ENCODE measurements around the gene TESK2.
"Not testable (repeated sequence)": the region's sequence is repeated elsewhere in the genome, so short reads cannot be mapped to it uniquely, and the experiment has no call there.

TESK2 gene, protein sequence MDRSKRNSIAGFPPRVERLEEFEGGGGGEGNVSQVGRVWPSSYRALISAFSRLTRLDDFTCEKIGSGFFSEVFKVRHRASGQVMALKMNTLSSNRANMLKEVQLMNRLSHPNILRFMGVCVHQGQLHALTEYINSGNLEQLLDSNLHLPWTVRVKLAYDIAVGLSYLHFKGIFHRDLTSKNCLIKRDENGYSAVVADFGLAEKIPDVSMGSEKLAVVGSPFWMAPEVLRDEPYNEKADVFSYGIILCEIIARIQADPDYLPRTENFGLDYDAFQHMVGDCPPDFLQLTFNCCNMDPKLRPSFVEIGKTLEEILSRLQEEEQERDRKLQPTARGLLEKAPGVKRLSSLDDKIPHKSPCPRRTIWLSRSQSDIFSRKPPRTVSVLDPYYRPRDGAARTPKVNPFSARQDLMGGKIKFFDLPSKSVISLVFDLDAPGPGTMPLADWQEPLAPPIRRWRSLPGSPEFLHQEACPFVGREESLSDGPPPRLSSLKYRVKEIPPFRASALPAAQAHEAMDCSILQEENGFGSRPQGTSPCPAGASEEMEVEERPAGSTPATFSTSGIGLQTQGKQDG

GRCh38 chr1:45490626-45491486, at the start of gene TESK2:
Gene TESK2, minus strand, starts transcription at chr1:45491163. Its CDS starts 33,378 bp downstream, at chr1:45457785.
- DNase-seq, result peak; percentile 100

- no peak for DNase-seq
These were observed 45.9 kb upstream of the TESK2 start for GRCh38 chr1:45536886-45537285.

- DNase-seq, result no peak
These were observed 45.2 kb upstream of the TESK2 start for GRCh38 chr1:45535988-45536766.

DNA sequence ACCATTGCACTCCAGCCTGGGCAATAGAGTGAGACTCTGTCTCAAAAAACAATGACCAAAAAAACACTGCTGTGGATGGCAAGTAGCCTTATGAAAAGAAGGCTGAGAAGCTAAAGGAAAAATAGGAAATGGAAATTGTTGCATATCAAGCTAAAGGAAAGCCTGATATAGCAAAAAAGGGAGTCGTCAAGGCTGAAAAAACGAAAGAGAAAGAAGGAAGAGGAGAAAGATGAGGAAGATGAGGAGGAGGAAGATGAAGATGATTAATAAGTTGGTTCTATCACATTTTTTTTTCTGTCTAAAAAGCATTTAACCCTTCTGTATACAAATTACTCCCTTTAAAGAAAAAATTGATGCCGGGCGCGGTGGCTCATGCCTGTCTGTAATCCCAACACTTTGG, 40.9 kb upstream of the TESK2 start:
- DNase-seq, result no peak

DNA sequence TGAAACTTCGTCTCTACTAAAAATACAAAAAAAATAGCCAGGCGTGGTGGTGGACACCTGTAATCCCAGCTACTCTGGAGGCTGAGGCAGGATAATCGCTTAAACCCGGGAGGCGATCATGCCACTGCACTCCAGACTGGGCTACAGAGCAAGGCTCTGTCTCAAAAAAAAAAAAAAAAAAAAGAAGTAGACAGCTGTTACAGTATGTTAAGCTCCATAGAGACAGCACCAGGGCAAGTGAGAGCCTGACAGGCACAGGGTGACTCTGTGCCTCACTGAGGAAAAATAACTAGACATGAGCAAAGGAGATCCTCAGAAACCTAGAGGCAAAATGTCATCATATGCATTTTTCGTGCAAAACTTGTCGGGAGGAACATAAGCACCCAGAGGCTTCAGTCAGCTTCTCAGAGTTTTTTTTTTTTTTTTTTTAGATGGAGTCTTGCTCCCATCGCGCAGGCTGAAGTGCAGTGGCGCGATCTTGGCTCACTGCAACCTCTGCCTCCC, 39.7 kb upstream of the TESK2 start:
- no peak for DNase-seq

GRCh38 chr1:45526135-45526644, 35.2 kb upstream of the TESK2 start:
- DNase-seq, result no peak

GRCh38 chr1:45523975-45524374, 33.0 kb upstream of the TESK2 start:
- DNase-seq, result not testable (repeated sequence)

DNA sequence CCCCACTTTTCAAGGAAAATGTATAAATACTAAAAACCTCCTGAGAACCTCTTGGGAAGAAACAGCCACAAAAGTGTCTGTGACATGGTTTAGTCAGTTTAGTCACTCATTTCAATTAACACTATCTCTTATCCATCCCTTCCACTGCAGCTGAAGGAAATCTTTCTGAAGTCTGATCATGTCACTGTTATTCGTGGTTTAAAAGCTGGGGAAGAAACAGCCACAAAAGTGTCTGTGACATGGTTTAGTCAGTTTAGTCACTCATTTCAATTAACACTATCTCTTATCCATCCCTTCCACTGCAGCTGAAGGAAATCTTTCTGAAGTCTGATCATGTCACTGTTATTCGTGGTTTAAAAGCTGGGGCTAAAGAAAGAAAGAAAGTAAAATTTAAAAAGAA, 32.6 kb upstream of the TESK2 start:
- DNase-seq, result not testable (repeated sequence)

DNA sequence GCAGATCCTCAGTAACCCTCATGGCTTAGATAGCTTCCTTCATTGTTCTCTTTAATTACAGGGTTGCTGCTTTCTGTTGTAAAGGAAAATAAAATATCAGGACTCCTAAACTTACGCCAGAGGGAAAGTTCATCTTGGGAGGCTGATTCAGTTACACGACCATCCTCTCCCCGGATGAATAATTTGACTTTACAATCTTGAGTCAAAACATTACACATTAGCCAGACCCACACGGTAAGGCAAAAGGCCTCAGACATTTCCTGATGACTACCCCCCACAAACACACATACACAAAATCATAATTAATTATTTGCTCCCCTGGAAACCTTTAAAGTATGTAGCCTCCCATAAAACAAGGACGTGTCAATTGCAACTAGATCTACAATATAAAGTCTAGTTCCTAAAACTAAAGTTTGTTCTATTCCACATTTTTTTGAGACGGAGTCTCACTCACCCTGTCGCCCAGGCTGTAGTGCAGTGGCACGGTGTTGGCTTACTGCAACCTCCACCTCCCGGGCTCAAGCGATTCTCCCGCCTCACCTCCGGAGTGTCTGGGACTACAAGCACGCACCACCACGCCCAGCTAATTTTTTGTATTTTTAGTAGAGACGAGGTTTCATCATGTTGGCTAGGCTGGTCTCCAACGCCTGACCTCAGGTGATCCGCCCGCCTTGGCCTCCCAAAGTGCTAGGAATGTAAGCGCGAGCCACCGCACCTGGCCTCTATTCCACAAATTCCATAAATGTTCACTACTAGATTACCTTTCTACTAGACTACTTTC, 31.6 kb upstream of the TESK2 start:
- DNase-seq, result no peak

- peak; percentile 97 for DNase-seq
These were observed 30.7 kb upstream of the TESK2 start, which contains the start of gene PRDX1 for GRCh38 chr1:45521413-45522323. Gene PRDX1, minus strand, starts transcription at chr1:45521884. Its CDS starts 2,841 bp downstream, at chr1:45519043.

DNA sequence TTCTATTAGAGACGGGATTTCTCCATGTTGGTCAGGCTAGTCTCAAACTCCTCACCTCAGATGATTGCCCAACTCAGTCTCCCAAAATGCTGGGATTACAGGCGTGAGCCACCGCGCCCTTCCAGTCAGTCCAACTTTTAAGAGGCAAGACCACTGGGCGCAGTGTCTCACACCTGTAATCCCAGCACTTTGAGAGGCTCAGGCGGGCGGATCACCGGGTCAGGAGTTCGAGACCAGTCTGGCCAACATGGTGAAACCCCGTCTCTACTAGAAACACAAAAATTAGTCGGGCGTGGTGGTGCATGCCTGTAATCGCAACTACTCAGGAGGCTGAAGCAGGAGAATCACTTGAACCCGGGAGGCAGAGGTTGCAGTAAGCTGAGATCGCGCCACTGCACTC, 28.8 kb upstream of the TESK2 start:
- not testable (repeated sequence) for DNase-seq

- DNase-seq, result no peak
These were observed 27.9 kb upstream of the TESK2 start for GRCh38 chr1:45518910-45519309.

DNA sequence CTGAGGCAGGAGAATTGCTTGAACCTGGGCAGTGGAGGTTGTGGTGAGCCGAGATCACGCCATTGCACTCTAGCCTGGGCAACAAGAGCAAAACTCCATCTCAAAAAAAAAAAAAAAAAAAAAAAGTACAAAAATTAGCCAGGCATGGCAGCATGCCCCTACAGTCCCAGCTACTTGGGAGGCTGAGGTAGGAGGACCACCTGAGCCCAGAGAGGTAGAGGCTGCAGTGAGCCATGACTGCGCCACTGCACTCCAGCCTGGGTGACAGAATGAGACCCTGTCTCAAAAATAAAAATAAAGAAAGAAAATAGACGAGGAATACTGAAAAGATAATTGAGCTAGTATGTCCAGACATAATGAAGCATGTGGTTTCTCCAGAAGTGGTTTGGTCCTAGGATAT, 27.4 kb upstream of the TESK2 start:
- not testable (repeated sequence) for DNase-seq

DNA sequence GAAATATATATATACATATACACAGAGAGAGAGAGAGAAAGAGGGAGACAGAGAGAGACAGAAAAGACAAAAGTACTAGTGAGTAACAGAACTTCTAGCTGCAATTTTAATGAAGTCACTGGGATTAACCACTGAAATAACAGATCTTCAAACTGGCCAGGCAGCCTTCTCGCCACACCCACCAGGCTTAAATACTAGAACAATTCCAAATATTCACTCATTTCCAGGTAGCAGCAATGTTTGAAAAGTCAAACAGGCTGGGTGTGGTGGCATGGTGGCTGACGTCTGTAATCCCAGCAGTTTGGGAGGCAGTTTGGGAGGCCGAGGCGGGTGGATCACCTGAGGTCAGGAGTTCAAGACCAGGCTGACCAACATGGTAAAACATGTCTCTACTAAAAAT, 25.5 kb upstream of the TESK2 start:
- DNase-seq, result no peak

- DNase-seq, result no peak
These were observed 25.1 kb upstream of the TESK2 start for GRCh38 chr1:45516036-45516435.

- DNase-seq, result not testable (repeated sequence)
These were observed 22.7 kb upstream of the TESK2 start for GRCh38 chr1:45513532-45514260.

- DNase-seq, result peak; percentile 69
These were observed 21.7 kb upstream of the TESK2 start for GRCh38 chr1:45512641-45513054.

DNA sequence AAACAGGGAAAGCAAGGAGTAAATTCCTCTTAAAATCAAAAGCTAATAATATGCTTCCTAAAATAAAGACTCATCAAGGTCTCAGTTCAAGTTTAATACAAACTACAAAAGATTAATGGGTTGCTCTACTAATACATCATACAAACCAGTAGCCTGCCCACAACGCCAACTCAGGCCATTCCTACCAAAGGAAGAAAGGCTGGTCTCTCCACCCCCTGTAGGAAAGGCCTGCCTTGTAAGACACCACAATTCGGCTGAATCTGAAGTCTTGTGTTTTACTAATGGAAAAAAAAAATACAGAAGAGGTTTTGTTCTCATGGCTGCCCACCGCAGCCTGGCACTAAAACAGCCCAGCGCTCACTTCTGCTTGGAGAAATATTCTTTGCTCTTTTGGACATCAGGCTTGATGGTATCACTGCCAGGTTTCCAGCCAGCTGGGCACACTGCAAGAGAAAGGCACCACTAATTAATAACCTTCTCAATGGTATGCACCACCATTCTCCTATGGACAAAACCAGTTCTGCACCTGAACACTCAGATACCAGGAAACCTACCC, 20.1 kb upstream of the TESK2 start:
- no peak for DNase-seq

All from CD4-positive, alpha-beta T cell treated with Interleukin-10 for 1 hour (primary cell).